Glutamatergic neuron (in vitro differentiated cells): Measurements from ENCODE around the gene SIGLEC1. TPM values are rescaled to one million over a fixed set of nuclear protein-coding genes. Genes with fewer than 3 reads are reported as not detected.

Source experiments
- DNase-seq: peaks from one replicate; pipeline ENCODE4 v3.0.0; 2022
- H3K27ac Mint-ChIP-seq: one replicate; pipeline ENCODE4 v1.8.0; 2020; ENCODE audit warnings: mild to moderate bottlenecking, mixed read lengths, inconsistent platforms; ENCODE audit not compliant: unreplicated experiment
- H3K27me3 Mint-ChIP-seq: one replicate; pipeline ENCODE4 v1.8.0; 2020; ENCODE audit warnings: mild to moderate bottlenecking, moderate library complexity, mixed read lengths, inconsistent platforms; ENCODE audit not compliant: unreplicated experiment
- H3K36me3 Mint-ChIP-seq: one replicate; pipeline ENCODE4 v1.8.0; 2020; ENCODE audit warnings: mild to moderate bottlenecking, mixed read lengths, inconsistent platforms; ENCODE audit not compliant: unreplicated experiment
- H3K4me1 Mint-ChIP-seq: one replicate; pipeline ENCODE4 v1.8.0; 2020; ENCODE audit warnings: mild to moderate bottlenecking, low read depth, mixed read lengths, inconsistent platforms; ENCODE audit not compliant: unreplicated experiment
- H3K4me3 Mint-ChIP-seq: one replicate; pipeline ENCODE4 v1.8.0; 2020; ENCODE audit warnings: mild to moderate bottlenecking, mixed read lengths, inconsistent platforms; ENCODE audit not compliant: unreplicated experiment
- H3K9me3 Mint-ChIP-seq: one replicate; pipeline ENCODE4 v1.8.0; 2020; ENCODE audit warnings: mild to moderate bottlenecking, moderate library complexity, mixed read lengths, inconsistent platforms; ENCODE audit not compliant: unreplicated experiment
- total RNA-seq: library from RNA; stranded (reverse); fragmentation: NEBNext Ultra II Directional; extraction: Animal tissue kit (Norgen Biotek cat#: 25700); gene quantifications from one replicate; pipeline ENCODE4 v1.2.1, GENCODE V29; 2021; ENCODE audit not compliant: unreplicated experiment
- TF ChIP-seq, protein P1 (sequence below): fragments of 200-600 bp; sonication (generic); IDR thresholded peaks from one replicate; pipeline ENCODE4 v1.5.0; 2021; ENCODE audit not compliant: partially characterized antibody, unreplicated experiment

The SIGLEC1 gene
- total RNA-seq, 1 donor from 2014 or later: not detected

DNA sequence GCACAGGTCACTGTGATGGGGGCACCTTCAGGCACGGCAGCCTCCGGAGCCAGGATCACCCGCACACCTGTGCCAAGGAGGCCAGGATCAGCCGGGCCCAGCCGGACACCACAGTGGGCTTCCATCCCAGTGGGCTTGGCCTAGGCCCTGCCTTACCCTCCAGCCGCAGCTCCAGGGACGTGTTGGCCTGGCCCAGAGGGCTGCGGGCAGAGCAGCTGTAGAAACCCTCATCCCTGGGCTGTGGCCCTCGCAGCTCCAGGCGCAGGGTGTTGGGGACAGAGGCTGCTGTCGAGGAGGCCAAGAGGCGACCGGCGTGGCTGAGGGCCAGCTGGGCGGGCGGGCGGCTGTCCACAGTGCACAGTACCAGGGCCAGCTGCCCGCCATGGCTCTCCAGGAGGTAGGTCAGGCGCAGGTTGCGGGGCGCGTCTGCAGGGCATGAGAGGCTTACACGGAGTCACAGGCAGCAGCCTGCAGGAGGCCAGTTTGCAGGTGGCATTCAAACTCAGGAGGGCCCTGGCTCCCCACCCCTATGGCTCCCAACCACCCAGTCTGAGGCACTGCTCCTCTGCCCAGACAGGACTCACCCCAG is 19.6 kb downstream of the SIGLEC1 start:
- no peaks in the 10 kb centered on the region for H3K4me1 Mint-ChIP-seq
- no peaks in the 10 kb centered on the region for H3K36me3 Mint-ChIP-seq
- no peak overlapping the region for H3K4me3 Mint-ChIP-seq
- TF ChIP-seq, protein P1, sequence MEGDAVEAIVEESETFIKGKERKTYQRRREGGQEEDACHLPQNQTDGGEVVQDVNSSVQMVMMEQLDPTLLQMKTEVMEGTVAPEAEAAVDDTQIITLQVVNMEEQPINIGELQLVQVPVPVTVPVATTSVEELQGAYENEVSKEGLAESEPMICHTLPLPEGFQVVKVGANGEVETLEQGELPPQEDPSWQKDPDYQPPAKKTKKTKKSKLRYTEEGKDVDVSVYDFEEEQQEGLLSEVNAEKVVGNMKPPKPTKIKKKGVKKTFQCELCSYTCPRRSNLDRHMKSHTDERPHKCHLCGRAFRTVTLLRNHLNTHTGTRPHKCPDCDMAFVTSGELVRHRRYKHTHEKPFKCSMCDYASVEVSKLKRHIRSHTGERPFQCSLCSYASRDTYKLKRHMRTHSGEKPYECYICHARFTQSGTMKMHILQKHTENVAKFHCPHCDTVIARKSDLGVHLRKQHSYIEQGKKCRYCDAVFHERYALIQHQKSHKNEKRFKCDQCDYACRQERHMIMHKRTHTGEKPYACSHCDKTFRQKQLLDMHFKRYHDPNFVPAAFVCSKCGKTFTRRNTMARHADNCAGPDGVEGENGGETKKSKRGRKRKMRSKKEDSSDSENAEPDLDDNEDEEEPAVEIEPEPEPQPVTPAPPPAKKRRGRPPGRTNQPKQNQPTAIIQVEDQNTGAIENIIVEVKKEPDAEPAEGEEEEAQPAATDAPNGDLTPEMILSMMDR: no peak
- H3K9me3 Mint-ChIP-seq: peaks cover 3% of the 10 kb centered on the region
- peaks cover 2% of the 10 kb centered on the region for H3K27me3 Mint-ChIP-seq
- H3K27ac Mint-ChIP-seq: no peak overlapping the region
- DNase-seq: no peak

DNA sequence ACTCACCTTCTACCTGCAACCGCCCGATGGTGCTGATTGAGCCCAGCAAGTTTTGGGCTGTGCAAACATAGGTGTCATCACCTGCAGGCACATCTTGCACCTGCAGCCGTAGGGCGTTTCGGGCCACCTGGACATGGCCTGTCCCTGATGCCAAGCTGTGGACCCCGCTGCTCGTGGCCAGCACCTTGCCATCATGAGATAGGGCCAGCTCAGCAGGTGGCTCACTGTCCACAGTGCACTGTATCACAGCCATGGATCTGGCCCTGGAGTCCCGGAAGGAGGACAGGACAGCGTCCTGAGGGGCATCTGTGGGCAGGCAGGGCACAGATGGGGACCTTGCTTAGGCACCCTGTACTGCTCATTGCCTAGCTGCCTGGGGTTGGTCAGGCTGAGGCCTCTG is 20.5 kb downstream of the SIGLEC1 start:
- peaks cover 3% of the 10 kb centered on the region for H3K9me3 Mint-ChIP-seq
- no peak overlapping the region for H3K4me3 Mint-ChIP-seq

DNA sequence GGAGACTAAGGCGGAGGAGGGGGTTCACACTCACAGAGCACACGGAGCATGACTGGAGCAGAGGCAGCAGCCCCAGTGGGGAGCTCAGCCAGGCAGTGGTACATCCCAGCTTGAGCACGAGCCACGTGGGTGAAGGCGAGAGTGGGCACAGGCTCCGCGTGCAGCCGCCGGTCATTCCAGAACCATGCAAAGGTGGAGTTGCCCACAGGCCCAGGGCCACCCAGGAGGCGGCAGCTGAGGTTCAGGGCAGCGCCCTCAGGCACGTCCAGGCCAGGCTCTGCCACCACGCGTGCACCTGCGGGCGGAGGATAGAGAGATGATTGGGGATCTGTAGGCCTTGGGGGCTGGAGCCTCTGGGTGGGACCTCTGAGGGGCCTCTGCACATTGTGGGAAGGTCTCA is 21.1 kb downstream of the SIGLEC1 start:
- Mint-ChIP-seq H3K36me3 (no peaks in the 10 kb centered on the region), H3K27me3 (peaks cover 6% of the 10 kb centered on the region), H3K9me3 (peaks cover 3% of the 10 kb centered on the region), H3K4me3 (no peak overlapping the region), H3K4me1 (peaks cover 2% of the 10 kb centered on the region), H3K27ac (no peak overlapping the region)
- DNase-seq: no peak
- TF ChIP-seq, protein P1: no peak

More for the DNA sequence above, 20.5 kb downstream of the SIGLEC1 start:
- TF ChIP-seq, protein P1: no peak
- Mint-ChIP-seq H3K4me1 (no peaks in the 10 kb centered on the region), H3K36me3 (no peaks in the 10 kb centered on the region), H3K27ac (no peak overlapping the region), H3K27me3 (peaks cover 2% of the 10 kb centered on the region)
- DNase-seq: no peak

DNA sequence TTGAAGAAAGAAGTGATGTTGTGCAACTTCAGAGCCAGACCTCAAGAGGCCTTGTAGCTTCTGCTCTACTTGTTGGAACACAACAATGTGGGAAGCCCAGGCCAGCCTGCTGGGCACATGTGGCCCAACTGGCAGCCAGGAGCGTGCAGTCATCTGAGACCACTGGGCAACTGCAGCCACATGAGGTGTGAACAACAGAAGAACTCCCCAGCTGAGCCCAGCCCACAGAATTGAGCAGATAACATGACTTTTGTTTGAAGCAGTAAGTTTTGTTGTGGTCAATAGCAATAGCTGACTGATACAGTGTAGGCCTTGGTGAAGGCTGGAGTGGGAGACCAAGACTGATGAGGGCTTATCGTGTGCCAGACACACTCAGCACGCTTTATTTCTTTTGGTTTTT is 22.0 kb downstream of the SIGLEC1 start:
- Mint-ChIP-seq H3K27me3 (peaks cover 8% of the 10 kb centered on the region), H3K4me1 (peaks cover 2% of the 10 kb centered on the region), H3K4me3 (no peak overlapping the region), H3K27ac (no peak overlapping the region), H3K9me3 (peaks cover 6% of the 10 kb centered on the region), H3K36me3 (no peaks in the 10 kb centered on the region)
- TF ChIP-seq, protein P1: no peak
- DNase-seq: no peak

DNA sequence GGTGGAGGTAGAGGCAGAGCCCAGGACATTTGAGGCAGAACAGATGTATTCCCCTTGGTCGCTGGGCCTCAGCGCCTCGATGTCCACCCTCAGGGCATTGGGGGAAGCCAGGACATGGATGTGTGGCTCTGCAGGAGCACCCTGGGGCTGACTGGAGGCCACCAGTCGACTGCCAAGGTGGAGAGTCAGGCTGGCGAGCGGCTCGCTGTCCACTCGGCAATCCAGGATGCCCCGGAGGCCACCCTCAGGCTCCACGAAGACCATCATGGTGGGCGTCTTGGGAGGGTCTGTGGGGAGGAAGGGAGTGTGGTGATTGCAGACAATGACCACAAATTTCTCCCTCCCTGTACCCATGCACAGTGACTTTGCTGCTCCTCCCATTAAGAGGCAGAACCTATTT is 22.4 kb downstream of the SIGLEC1 start:
- no peaks in the 10 kb centered on the region for H3K36me3 Mint-ChIP-seq
- peaks cover 6% of the 10 kb centered on the region for H3K9me3 Mint-ChIP-seq
- peaks cover 2% of the 10 kb centered on the region for H3K4me1 Mint-ChIP-seq
- no peak overlapping the region for H3K4me3 Mint-ChIP-seq
- peaks cover 8% of the 10 kb centered on the region for H3K27me3 Mint-ChIP-seq
- DNase-seq: no peak
- H3K27ac Mint-ChIP-seq: no peak overlapping the region
- TF ChIP-seq, protein P1: no peak
